Muscle layer of duodenum (tissue), 2 donors: ENCODE results near the gene ALPP.
"Not testable (repeated sequence)": the region's sequence is repeated elsewhere in the genome, so short reads cannot be mapped to it uniquely, and the experiment has no call there.

Source experiments
- H3K27ac ChIP-seq: one replicate; pipeline ENCODE4 v1.7.0; 2013; ENCODE audit warnings: mild to moderate bottlenecking, low read length
- H3K27me3 ChIP-seq: one replicate; pipeline ENCODE4 v1.7.0; 2013; ENCODE audit warnings: low read depth, mild to moderate bottlenecking, control low read depth, low read length
- H3K36me3 ChIP-seq, 2 donors: one replicate each; pipeline ENCODE4 v1.7.0; 2013; ENCODE audit warnings: low read length in 2 of 2, control low read depth in 1 of 2, mild to moderate bottlenecking in 1 of 2; ENCODE audit not compliant: insufficient read depth in 2 of 2, control insufficient read depth in 1 of 2
- H3K4me1 ChIP-seq, 2 donors: one replicate each; pipeline ENCODE4 v1.7.0; 2013; ENCODE audit warnings: low read length in 2 of 2, mild to moderate bottlenecking in 2 of 2, control low read depth in 1 of 2, moderate library complexity in 1 of 2; ENCODE audit not compliant: insufficient read depth in 2 of 2, control insufficient read depth in 1 of 2
- H3K4me3 ChIP-seq, 2 donors: one replicate each; pipeline ENCODE4 v1.7.0; 2013; ENCODE audit warnings: low read length in 2 of 2, low read depth in 1 of 2, mild to moderate bottlenecking in 1 of 2
- H3K9me3 ChIP-seq, 2 donors: one replicate each; pipeline ENCODE4 v1.7.0; 2013; ENCODE audit warnings: low read length in 2 of 2, control low read depth in 1 of 2, mild to moderate bottlenecking in 1 of 2; ENCODE audit not compliant: control insufficient read depth in 1 of 2
- donor health status: healthy.

The ALPP gene

GRCh38 chr2:232377841-232378734 is 463 bp upstream of the ALPP start:
- no peak overlapping the region for H3K4me3 ChIP-seq
- no peaks in the 10 kb centered on the region for H3K9me3 ChIP-seq
- H3K27me3 ChIP-seq: peaks cover 8% of the 10 kb centered on the region
- H3K27ac ChIP-seq: no peak overlapping the region
- H3K36me3 ChIP-seq: no peaks in the 10 kb centered on the region
- H3K4me1 ChIP-seq: no peaks in the 10 kb centered on the region

GRCh38 chr2:232379610-232380590 is 1.3 kb downstream of the ALPP start:
- H3K4me1 ChIP-seq, H3K4me3 ChIP-seq, H3K36me3 ChIP-seq, H3K9me3 ChIP-seq, H3K27ac ChIP-seq: not testable (repeated sequence)
- peaks cover 12% of the 10 kb centered on the region for H3K27me3 ChIP-seq

DNA sequence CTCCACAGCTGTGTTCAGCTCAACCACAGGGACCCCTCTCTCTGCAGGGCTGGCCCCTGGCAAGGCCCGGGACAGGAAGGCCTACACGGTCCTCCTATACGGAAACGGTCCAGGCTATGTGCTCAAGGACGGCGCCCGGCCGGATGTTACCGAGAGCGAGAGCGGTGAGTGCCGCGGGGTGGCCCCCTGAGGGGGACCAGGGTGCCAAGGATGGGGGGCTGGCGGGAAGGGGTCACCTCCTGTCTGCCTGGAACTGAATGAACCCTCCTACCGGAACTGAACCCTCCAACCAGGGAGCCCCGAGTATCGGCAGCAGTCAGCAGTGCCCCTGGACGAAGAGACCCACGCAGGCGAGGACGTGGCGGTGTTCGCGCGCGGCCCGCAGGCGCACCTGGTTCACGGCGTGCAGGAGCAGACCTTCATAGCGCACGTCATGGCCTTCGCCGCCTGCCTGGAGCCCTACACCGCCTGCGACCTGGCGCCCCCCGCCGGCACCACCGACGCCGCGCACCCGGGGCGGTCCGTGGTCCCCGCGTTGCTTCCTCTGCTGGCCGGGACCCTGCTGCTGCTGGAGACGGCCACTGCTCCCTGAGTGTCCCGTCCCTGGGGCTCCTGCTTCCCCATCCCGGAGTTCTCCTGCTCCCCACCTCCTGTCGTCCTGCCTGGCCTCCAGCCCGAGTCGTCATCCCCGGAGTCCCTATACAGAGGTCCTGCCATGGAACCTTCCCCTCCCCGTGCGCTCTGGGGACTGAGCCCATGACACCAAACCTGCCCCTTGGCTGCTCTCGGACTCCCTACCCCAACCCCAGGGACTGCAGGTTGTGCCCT is 2.9 kb downstream of the ALPP start:
- H3K4me3 ChIP-seq, H3K9me3 ChIP-seq, H3K27ac ChIP-seq, H3K36me3 ChIP-seq, H3K4me1 ChIP-seq: not testable (repeated sequence)
- H3K27me3 ChIP-seq: peaks cover 23% of the 10 kb centered on the region

DNA sequence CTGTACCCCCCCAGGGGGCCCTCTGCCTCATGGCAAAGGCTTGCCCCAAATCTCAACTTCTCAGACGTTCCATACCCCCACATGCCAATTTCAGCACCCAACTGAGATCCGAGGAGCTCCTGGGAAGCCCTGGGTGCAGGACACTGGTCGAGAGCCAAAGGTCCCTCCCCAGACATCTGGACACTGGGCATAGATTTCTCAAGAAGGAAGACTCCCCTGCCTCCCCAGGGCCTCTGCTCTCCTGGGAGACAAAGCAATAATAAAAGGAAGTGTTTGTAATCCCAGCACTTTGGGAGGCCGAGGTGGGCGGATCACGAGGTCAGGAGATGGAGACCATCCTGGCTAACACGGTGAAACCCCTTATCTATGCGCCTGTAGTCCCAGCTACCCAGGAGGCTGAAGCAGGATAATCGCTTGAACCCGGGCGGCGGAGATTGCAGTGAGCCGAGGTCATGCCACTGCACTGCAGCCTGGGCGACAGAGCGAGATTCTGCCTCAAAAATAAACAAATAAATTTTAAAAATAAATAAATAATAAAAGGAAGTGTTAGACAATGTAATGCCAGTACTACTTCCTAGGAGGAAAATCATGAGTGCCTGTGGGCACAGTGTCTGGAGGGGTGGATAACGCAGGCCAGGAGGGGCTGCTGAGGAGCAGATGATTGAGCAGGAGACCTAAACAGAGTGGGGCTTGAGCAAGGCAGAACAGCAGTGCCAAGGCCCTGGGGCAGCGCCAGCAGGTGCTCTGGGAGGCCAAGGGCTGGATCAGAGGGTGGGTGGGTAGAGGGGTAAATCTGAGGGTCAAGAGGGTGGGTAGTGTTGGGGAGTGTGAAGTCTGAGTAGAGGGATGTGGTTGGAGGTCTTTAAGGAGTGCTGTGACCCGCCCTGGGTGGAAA is 4.0 kb downstream of the ALPP start:
- Histone ChIP-seq H3K27me3 (peaks cover 34% of the 10 kb centered on the region), H3K9me3 (no peaks in the 10 kb centered on the region), H3K36me3 (no peaks in the 10 kb centered on the region), H3K4me1 (peaks cover 0 to 10% of the 10 kb centered on the region in 2 donors), H3K4me3 (no peak overlapping the region), H3K27ac (no peak overlapping the region)

GRCh38 chr2:232384466-232384865 is 5.9 kb downstream of the ALPP start:
- no peaks in the 10 kb centered on the region for H3K36me3 ChIP-seq
- H3K27me3 ChIP-seq: peaks cover 37% of the 10 kb centered on the region
- H3K4me1 ChIP-seq: peaks cover 0 to 14% of the 10 kb centered on the region in 2 donors
- no peaks in the 10 kb centered on the region for H3K9me3 ChIP-seq
- no peak overlapping the region for H3K4me3 ChIP-seq
- H3K27ac ChIP-seq: no peak overlapping the region

DNA sequence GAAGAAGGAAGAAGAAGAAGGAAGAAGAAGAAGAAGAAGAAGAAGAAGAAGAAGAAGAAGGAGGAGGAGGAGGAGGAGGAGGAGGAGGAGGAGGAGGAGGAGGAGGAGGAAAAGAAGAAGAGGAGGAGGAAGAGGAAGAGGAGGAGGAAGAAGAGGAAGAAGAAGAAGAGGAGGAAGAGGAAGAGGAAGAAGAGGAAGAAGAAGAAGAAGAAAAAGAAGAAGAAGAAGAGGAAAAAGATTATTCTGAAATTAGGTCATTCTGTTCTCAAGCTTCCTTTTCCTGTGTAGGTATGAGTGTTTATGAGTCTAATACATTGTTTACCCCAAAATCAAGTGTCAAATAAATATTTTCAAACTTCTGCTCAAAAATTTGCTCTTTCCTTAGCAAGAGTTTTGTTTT is 6.5 kb downstream of the ALPP start:
- H3K9me3 ChIP-seq, H3K36me3 ChIP-seq, H3K4me3 ChIP-seq, H3K27ac ChIP-seq: not testable (repeated sequence)
- H3K27me3 ChIP-seq: peaks cover 37% of the 10 kb centered on the region
- H3K4me1 ChIP-seq: peaks cover 0 to 14% of the 10 kb centered on the region in 2 donors

- peaks cover 40% of the 10 kb centered on the region for H3K27me3 ChIP-seq
- H3K9me3 ChIP-seq: no peaks in the 10 kb centered on the region
- no peak overlapping the region for H3K4me3 ChIP-seq
- no peak overlapping the region for H3K27ac ChIP-seq
- peaks cover 0 to 14% of the 10 kb centered on the region in 2 donors for H3K4me1 ChIP-seq
- H3K36me3 ChIP-seq: no peaks in the 10 kb centered on the region
Measured at GRCh38 chr2:232385660-232386489, 7.3 kb downstream of the ALPP start.

DNA sequence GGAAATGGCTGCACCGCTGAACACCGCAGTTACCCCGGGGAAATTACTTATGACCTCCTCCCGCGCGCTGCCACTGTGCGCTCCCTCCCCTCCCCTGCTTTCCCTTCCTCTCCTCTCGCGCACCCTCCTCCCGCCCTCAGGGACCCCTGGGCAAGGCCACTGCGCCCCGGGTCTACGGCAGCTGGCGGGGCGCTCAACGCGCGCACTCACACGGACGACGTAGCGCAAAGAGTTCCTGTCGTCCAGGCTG is 7.9 kb downstream of the ALPP start:
- H3K4me3 ChIP-seq: no peak overlapping the region
- H3K27me3 ChIP-seq: peaks cover 42% of the 10 kb centered on the region
- H3K27ac ChIP-seq: no peak overlapping the region

DNA sequence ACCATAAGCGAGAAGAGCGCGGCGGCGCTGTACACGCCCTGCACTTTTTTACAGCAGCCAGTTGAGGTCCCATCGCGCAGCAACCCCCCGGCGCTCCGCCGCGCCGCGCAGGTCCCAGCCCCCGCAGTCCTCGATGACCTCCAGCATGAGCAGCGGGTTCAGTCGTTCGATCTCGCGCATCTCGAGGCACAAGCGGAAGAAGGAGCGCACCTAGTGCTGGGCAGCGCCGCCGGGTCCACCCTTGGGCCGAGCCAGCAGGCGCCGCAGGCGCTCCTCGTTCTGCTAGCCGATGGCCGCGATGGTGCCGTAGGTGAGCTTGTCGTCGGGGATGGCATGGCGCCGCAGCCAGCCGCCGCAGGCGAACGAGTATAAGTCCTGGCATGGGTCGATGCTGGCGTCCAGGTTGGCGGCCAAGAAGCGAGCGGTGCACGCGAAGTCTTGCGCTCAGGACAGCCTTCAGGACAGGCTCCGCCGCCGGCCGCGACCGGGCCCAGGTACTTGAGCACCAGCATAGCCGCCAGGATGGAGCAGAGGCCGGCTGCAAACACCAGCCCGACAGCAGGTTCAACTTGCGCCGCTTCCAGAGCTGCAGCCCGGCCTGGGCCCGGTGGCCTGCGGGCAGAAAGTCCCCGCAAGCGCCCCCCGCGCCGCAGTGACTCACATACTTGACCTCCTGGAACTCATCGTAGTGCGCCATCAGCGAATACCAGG is 8.3 kb downstream of the ALPP start:
- peaks cover 39% of the 10 kb centered on the region for H3K27me3 ChIP-seq
- H3K4me1 ChIP-seq: peaks cover 0 to 14% of the 10 kb centered on the region in 2 donors

More for the DNA sequence above, 7.9 kb downstream of the ALPP start:
- Histone ChIP-seq H3K36me3 (no peaks in the 10 kb centered on the region), H3K9me3 (no peaks in the 10 kb centered on the region), H3K4me1 (peaks cover 0 to 14% of the 10 kb centered on the region in 2 donors)

More for the DNA sequence above, 8.3 kb downstream of the ALPP start:
- Histone ChIP-seq H3K9me3 (no peaks in the 10 kb centered on the region), H3K27ac (no peak overlapping the region), H3K36me3 (no peaks in the 10 kb centered on the region), H3K4me3 (no peak overlapping the region)
